Glutamatergic neuron (in vitro differentiated cells): ENCODE measurements around the gene TTPAL. TPM values are rescaled to one million over a fixed set of nuclear protein-coding genes. Genes with fewer than 3 reads are reported as not detected.

Experiments used
- DNase-seq: peaks from one replicate; pipeline ENCODE4 v3.0.0; 2022
- H3K27ac Mint-ChIP-seq: one replicate; pipeline ENCODE4 v1.8.0; 2020; ENCODE audit warnings: mild to moderate bottlenecking, mixed read lengths, inconsistent platforms; ENCODE audit not compliant: unreplicated experiment
- H3K27me3 Mint-ChIP-seq: one replicate; pipeline ENCODE4 v1.8.0; 2020; ENCODE audit warnings: mild to moderate bottlenecking, moderate library complexity, mixed read lengths, inconsistent platforms; ENCODE audit not compliant: unreplicated experiment
- H3K36me3 Mint-ChIP-seq: one replicate; pipeline ENCODE4 v1.8.0; 2020; ENCODE audit warnings: mild to moderate bottlenecking, mixed read lengths, inconsistent platforms; ENCODE audit not compliant: unreplicated experiment
- H3K4me1 Mint-ChIP-seq: one replicate; pipeline ENCODE4 v1.8.0; 2020; ENCODE audit warnings: mild to moderate bottlenecking, low read depth, mixed read lengths, inconsistent platforms; ENCODE audit not compliant: unreplicated experiment
- H3K4me3 Mint-ChIP-seq: one replicate; pipeline ENCODE4 v1.8.0; 2020; ENCODE audit warnings: mild to moderate bottlenecking, mixed read lengths, inconsistent platforms; ENCODE audit not compliant: unreplicated experiment
- H3K9me3 Mint-ChIP-seq: one replicate; pipeline ENCODE4 v1.8.0; 2020; ENCODE audit warnings: mild to moderate bottlenecking, moderate library complexity, mixed read lengths, inconsistent platforms; ENCODE audit not compliant: unreplicated experiment
- CTCF ChIP-seq: fragments of 200-600 bp; sonication (generic); IDR thresholded peaks from one replicate; pipeline ENCODE4 v1.5.0; 2021; ENCODE audit not compliant: partially characterized antibody, unreplicated experiment
- total RNA-seq: library from RNA; stranded (reverse); fragmentation: NEBNext Ultra II Directional; extraction: Animal tissue kit (Norgen Biotek cat#: 25700); gene quantifications from one replicate; pipeline ENCODE4 v1.2.1, GENCODE V29; 2021; ENCODE audit not compliant: unreplicated experiment

The TTPAL gene
- total RNA-seq, 1 donor from 2014 or later, result 18.9 TPM

- H3K27me3 Mint-ChIP-seq, result no peaks in the 10 kb centered on the region
- DNase-seq, result no peak
- H3K9me3 Mint-ChIP-seq, result no peaks in the 10 kb centered on the region
- no peak overlapping the region for H3K4me3 Mint-ChIP-seq
- TF ChIP-seq CTCF, result no peak
- H3K27ac Mint-ChIP-seq, result no peak overlapping the region
- H3K36me3 Mint-ChIP-seq, result no peaks in the 10 kb centered on the region
- H3K4me1 Mint-ChIP-seq, result no peaks in the 10 kb centered on the region
Observed at GRCh38 chr20:44454306-44454963, 21.2 kb upstream of the TTPAL start.

GRCh38 chr20:44455126-44455525 lies 20.5 kb upstream of the TTPAL start:
- Mint-ChIP-seq H3K4me1 (no peaks in the 10 kb centered on the region), H3K27me3 (no peaks in the 10 kb centered on the region), H3K4me3 (no peak overlapping the region), H3K36me3 (no peaks in the 10 kb centered on the region), H3K27ac (no peak overlapping the region), H3K9me3 (no peaks in the 10 kb centered on the region)
- DNase-seq, result no peak
- TF ChIP-seq CTCF, result no peak

- Mint-ChIP-seq H3K27me3 (no peaks in the 10 kb centered on the region), H3K9me3 (no peaks in the 10 kb centered on the region), H3K4me3 (no peak overlapping the region), H3K4me1 (no peaks in the 10 kb centered on the region), H3K27ac (no peak overlapping the region), H3K36me3 (no peaks in the 10 kb centered on the region)
- DNase-seq, result no peak
- TF ChIP-seq CTCF, result no peak
Observed at GRCh38 chr20:44456611-44457010, 19.1 kb upstream of the TTPAL start.

GRCh38 chr20:44457016-44457415 lies 18.7 kb upstream of the TTPAL start:
- no peak for DNase-seq
- H3K27ac Mint-ChIP-seq, result no peak overlapping the region
- H3K9me3 Mint-ChIP-seq, result no peaks in the 10 kb centered on the region
- no peak for TF ChIP-seq CTCF
- no peaks in the 10 kb centered on the region for H3K36me3 Mint-ChIP-seq
- no peaks in the 10 kb centered on the region for H3K4me1 Mint-ChIP-seq
- H3K4me3 Mint-ChIP-seq, result no peak overlapping the region
- H3K27me3 Mint-ChIP-seq, result no peaks in the 10 kb centered on the region

GRCh38 chr20:44459271-44459670 lies 16.4 kb upstream of the TTPAL start:
- no peak for DNase-seq
- H3K9me3 Mint-ChIP-seq, result no peaks in the 10 kb centered on the region
- H3K36me3 Mint-ChIP-seq, result no peaks in the 10 kb centered on the region
- TF ChIP-seq CTCF, result no peak
- H3K27ac Mint-ChIP-seq, result no peak overlapping the region
- H3K27me3 Mint-ChIP-seq, result no peaks in the 10 kb centered on the region
- H3K4me3 Mint-ChIP-seq, result no peak overlapping the region
- H3K4me1 Mint-ChIP-seq, result no peaks in the 10 kb centered on the region
